ENCODE measurements around the gene NUMB.

DNA sequence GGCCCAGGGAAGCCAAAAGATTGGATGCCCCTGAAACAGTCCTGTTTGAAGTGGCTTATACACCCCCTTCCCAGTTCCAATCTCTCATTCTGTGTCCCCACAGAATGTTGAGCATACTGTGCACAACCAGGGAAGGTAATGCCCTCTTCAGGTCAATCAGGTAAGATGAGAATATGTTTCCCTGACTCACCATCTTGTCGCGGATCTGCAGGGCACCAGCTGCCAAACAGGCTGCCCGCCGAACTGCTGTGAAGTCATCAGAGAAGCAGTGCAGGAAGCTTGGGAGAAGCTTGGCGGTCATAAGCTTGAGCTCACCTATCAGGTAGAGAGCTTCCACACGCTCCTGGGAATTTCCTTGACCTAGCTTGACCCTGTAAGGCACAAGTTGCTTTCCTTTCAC, 42.0 kb upstream of the NUMB start:
- TF ChIP-seq CTCF (IDR thresholded peaks at IDR 0.05) (no peak), EP300 (IDR thresholded peaks at IDR 0.05) (no peak), POLR2A (IDR thresholded peaks at IDR 0.05) (no peak), POLR2AphosphoS5 (IDR thresholded peaks at IDR 0.05) (no peak)
